ENCODE results near the gene CERS6. TPM values are rescaled to one million over a fixed set of nuclear protein-coding genes. Genes with fewer than 3 reads are reported as not detected.

CERS6 gene
- total and polyA plus RNA-seq, 10 donors, result 2.5 to 22.3 (median 12.8) TPM

- Histone ChIP-seq H3K4me3 (no peak overlapping the region), H3K36me3 (peaks cover 0 to 12% (median 2%) of the 10 kb centered on the region in 6 donors), H3K9me3 (no peaks in the 10 kb centered on the region), H3K4me1 (peaks cover 0 to 21% (median 0%) of the 10 kb centered on the region in 6 donors), H3K27ac (no peak overlapping the region), H3K27me3 (replicated peaks in 1 of 7) (no peaks in the 10 kb centered on the region)
- DNase-seq, result no peak
- 83 to 91% (median 87%) methylated on average over 2 of the region's 2 CpGs for WGBS, 5 donors
- TF ChIP-seq CTCF (IDR thresholded peaks at IDR 0.05 in 8 of 11, conservative IDR thresholded peaks at IDR 0.05 in 3 of 11), result no peak
- no peak for TF ChIP-seq POLR2AphosphoS5 (IDR thresholded peaks at IDR 0.05)
- no peak for TF ChIP-seq POLR2A (IDR thresholded peaks at IDR 0.05)
- intact Hi-C loops (cut with DNase I; ENCODE audit: low total_unique reads), result no loop called here
Measured at GRCh38 chr2:168718622-168719021, 262.6 kb downstream of the CERS6 start.

GRCh38 chr2:168719446-168719845 is 263.4 kb downstream of the CERS6 start:
- TF ChIP-seq POLR2AphosphoS5 (IDR thresholded peaks at IDR 0.05) (no peak), POLR2A (IDR thresholded peaks at IDR 0.05) (no peak), CTCF (IDR thresholded peaks at IDR 0.05 in 8 of 11, conservative IDR thresholded peaks at IDR 0.05 in 3 of 11) (no peak)
- H3K9me3 ChIP-seq, result no peaks in the 10 kb centered on the region

GRCh38 chr2:168722592-168722991 is 266.5 kb downstream of the CERS6 start:
- TF ChIP-seq POLR2AphosphoS5 (IDR thresholded peaks at IDR 0.05) (peak in 1 of 3 donors; percentile 18), CTCF (IDR thresholded peaks at IDR 0.05 in 8 of 11, conservative IDR thresholded peaks at IDR 0.05 in 3 of 11) (no peak), POLR2A (IDR thresholded peaks at IDR 0.05) (no peak)
- WGBS, 5 donors, result 48 to 85% (median 61%) methylated on average over 2 of the region's 2 CpGs
- peaks cover 0 to 21% (median 0%) of the 10 kb centered on the region in 6 donors for H3K4me1 ChIP-seq
- intact Hi-C loops (cut with DNase I; ENCODE audit: low total_unique reads), result no loop called here
- peaks cover 0 to 28% (median 2%) of the 10 kb centered on the region in 6 donors for H3K36me3 ChIP-seq
- no peaks in the 10 kb centered on the region for H3K27me3 ChIP-seq (replicated peaks in 1 of 7)
- H3K9me3 ChIP-seq, result no peaks in the 10 kb centered on the region
- no peak overlapping the region for H3K27ac ChIP-seq
- H3K4me3 ChIP-seq, result no peak overlapping the region
- no peak for DNase-seq

More at GRCh38 chr2:168719446-168719845, 263.4 kb downstream of the CERS6 start:
- no peaks in the 10 kb centered on the region for H3K27me3 ChIP-seq (replicated peaks in 1 of 7)
- no peak overlapping the region for H3K4me3 ChIP-seq
- H3K27ac ChIP-seq, result no peak overlapping the region
- intact Hi-C loops (cut with DNase I; ENCODE audit: low total_unique reads), result no loop called here
- peaks cover 0 to 19% (median 2%) of the 10 kb centered on the region in 6 donors for H3K36me3 ChIP-seq
- peaks cover 0 to 21% (median 0%) of the 10 kb centered on the region in 6 donors for H3K4me1 ChIP-seq
- DNase-seq, result no peak

GRCh38 chr2:168723275-168723899 is 267.3 kb downstream of the CERS6 start:
- WGBS, 5 donors, result 57 to 81% (median 70%) methylated on average over 3 of the region's 3 CpGs
- TF ChIP-seq POLR2AphosphoS5 (IDR thresholded peaks at IDR 0.05), result no peak
- TF ChIP-seq POLR2A (IDR thresholded peaks at IDR 0.05), result no peak
- no peak for DNase-seq
- peaks cover 0 to 24% (median 0%) of the 10 kb centered on the region in 6 donors for H3K36me3 ChIP-seq
- intact Hi-C loops (cut with DNase I; ENCODE audit: low total_unique reads), result no loop called here
- no peak overlapping the region for H3K4me3 ChIP-seq
- no peak overlapping the region for H3K27ac ChIP-seq
- no peaks in the 10 kb centered on the region for H3K27me3 ChIP-seq (replicated peaks in 1 of 7)
- H3K4me1 ChIP-seq, result peaks cover 0 to 16% (median 0%) of the 10 kb centered on the region in 6 donors
- no peaks in the 10 kb centered on the region for H3K9me3 ChIP-seq

Data from spleen (tissue), 11 donors.